Suprapubic skin (tissue), 4 donors: Measurements from ENCODE around the gene FAM222A. TPM values are rescaled to one million over a fixed set of nuclear protein-coding genes. Genes with fewer than 3 reads are reported as not detected.

Source experiments
- DNase-seq, 2 donors: peaks; one replicate each; pipeline ENCODE4 v3.0.0-alpha.2; 2019; ENCODE audit warnings: low spot score in 2 of 2
- H3K27ac ChIP-seq: fragments of 200-600 bp; sonication (generic); one replicate; pipeline ENCODE4 v1.5.1; 2019
- H3K27me3 ChIP-seq: fragments of 200-600 bp; sonication (generic); one replicate; pipeline ENCODE4 v1.5.1; 2019
- H3K36me3 ChIP-seq: fragments of 200-600 bp; sonication (generic); one replicate; pipeline ENCODE4 v1.5.1; 2019
- H3K4me1 ChIP-seq: fragments of 200-600 bp; sonication (generic); one replicate; pipeline ENCODE4 v1.5.1; 2019
- H3K4me3 ChIP-seq: fragments of 200-600 bp; sonication (generic); one replicate; pipeline ENCODE4 v1.5.1; 2019; ENCODE audit warnings: mild to moderate bottlenecking
- H3K9me3 ChIP-seq: fragments of 200-600 bp; sonication (generic); one replicate; pipeline ENCODE4 v1.5.1; 2019
- EP300 ChIP-seq: sonication (generic); formaldehyde crosslinking; IDR thresholded peaks from one replicate; pipeline ENCODE4 v1.6.1; 2017; ENCODE audit warnings: antibody characterized with exemption
- POLR2A ChIP-seq, 2 donors: fragments of 450-650 bp; IDR thresholded peaks; one replicate each; pipeline ENCODE4 v1.6.1; 2017; ENCODE audit warnings: antibody characterized with exemption in 2 of 2, mild to moderate bottlenecking in 2 of 2, moderate library complexity in 2 of 2
- POLR2AphosphoS5 ChIP-seq, 3 donors: sonication (generic); formaldehyde crosslinking; IDR thresholded peaks; one replicate each; pipeline ENCODE4 v1.6.1; 2017; ENCODE audit warnings: antibody characterized with exemption in 3 of 3
- WGBS: methylation state at CpG from one replicate; pipeline ENCODE4 v1.1.5; 2018; 5-methylcytosine and 5-hydroxymethylcytosine counted together
- total RNA-seq, 4 donors: library from RNA; depleted of rRNA; stranded (reverse); fragments of >200 nt; gene quantifications; one replicate each; pipeline ENCODE4 v1.1.0, GENCODE V29; 2016
- TF ChIP-seq, protein P1 (sequence below), 2 donors: fragments of 200-600 bp in 1 of 2; fragments of 450-650 bp in 1 of 2; sonication (generic) in 1 of 2; IDR thresholded peaks; one replicate each; pipeline ENCODE4 v1.5.1; 2016 to 2019; ENCODE audit warnings: antibody characterized with exemption in 2 of 2, mild to moderate bottlenecking in 1 of 2, moderate library complexity in 1 of 2

The FAM222A gene
- total RNA-seq, 4 donors from 2014 or later, result 3.9 to 8.5 (median 6.6) TPM

DNA sequence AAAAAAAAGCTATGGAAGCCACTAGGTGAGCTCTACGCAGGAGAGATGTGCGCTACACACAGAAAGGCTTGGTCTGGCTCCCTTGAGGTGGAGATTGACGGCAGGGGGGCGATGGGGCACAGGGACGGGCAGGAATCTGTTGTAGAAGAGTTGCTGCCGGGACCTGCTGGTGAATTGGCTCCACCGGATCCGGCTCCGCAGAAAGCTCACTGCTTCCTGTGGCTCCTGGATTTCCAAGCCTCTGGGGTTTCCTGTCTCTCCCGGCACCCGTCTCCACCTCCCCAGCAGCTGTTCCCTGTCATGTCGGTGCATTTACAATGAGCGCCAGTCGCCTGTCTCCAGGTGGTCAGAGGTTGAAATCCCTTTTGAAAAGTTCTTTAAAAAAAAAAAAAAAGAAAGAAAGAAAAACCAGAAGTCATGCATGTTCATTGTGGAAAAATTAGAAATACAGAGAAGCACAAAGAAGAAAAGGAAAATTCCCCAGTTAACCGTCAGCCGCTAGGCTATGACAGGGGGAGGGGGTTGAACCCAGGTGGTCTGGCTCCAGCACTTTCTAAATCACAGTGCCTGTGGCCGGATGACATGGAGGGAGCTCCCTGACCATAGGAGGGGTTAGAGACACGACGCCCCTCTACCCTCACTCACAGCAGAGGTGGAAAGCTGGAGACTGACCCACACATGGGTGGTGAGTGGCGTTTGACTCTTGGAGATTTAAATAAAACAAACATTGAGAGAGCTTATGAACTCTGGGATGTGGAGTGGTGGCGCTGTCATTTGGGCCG is 20.8 kb downstream of the FAM222A start:
- Histone ChIP-seq H3K36me3 (no peaks in the 10 kb centered on the region), H3K4me3 (peak overlapping the region; percentile 1), H3K27me3 (peaks cover 18% of the 10 kb centered on the region), H3K4me1 (peaks cover 8% of the 10 kb centered on the region), H3K27ac (no peak overlapping the region), H3K9me3 (no peaks in the 10 kb centered on the region)
- DNase-seq, result peak; percentile 37 to 46
- no peak for TF ChIP-seq EP300
- TF ChIP-seq, protein P1, sequence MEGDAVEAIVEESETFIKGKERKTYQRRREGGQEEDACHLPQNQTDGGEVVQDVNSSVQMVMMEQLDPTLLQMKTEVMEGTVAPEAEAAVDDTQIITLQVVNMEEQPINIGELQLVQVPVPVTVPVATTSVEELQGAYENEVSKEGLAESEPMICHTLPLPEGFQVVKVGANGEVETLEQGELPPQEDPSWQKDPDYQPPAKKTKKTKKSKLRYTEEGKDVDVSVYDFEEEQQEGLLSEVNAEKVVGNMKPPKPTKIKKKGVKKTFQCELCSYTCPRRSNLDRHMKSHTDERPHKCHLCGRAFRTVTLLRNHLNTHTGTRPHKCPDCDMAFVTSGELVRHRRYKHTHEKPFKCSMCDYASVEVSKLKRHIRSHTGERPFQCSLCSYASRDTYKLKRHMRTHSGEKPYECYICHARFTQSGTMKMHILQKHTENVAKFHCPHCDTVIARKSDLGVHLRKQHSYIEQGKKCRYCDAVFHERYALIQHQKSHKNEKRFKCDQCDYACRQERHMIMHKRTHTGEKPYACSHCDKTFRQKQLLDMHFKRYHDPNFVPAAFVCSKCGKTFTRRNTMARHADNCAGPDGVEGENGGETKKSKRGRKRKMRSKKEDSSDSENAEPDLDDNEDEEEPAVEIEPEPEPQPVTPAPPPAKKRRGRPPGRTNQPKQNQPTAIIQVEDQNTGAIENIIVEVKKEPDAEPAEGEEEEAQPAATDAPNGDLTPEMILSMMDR (IDR thresholded peaks at IDR 0.05), result no peak
- TF ChIP-seq POLR2AphosphoS5 (IDR thresholded peaks at IDR 0.05), result no peak
- TF ChIP-seq POLR2A (IDR thresholded peaks at IDR 0.05), result no peak
- 36% methylated on average over 22 of the region's 22 CpGs for whole genome bisulfite sequencing

GRCh38 chr12:109735051-109735521 is 21.5 kb downstream of the FAM222A start:
- 75% methylated on average over 12 of the region's 12 CpGs for WGBS

GRCh38 chr12:109735825-109736551 is 22.4 kb downstream of the FAM222A start:
- DNase-seq, result peak; percentile 36 to 58
- H3K4me1 ChIP-seq, result no peaks in the 10 kb centered on the region
- no peak overlapping the region for H3K27ac ChIP-seq
- peaks cover 18% of the 10 kb centered on the region for H3K27me3 ChIP-seq
- H3K9me3 ChIP-seq, result no peaks in the 10 kb centered on the region
- 74% methylated on average over 9 of the region's 9 CpGs for WGBS
- TF ChIP-seq EP300, result no peak
- no peaks in the 10 kb centered on the region for H3K36me3 ChIP-seq
- H3K4me3 ChIP-seq, result no peak overlapping the region

More at GRCh38 chr12:109735051-109735521, 21.5 kb downstream of the FAM222A start:
- Histone ChIP-seq H3K4me3 (no peak overlapping the region), H3K27me3 (peaks cover 18% of the 10 kb centered on the region), H3K4me1 (peaks cover 1% of the 10 kb centered on the region), H3K9me3 (no peaks in the 10 kb centered on the region), H3K36me3 (no peaks in the 10 kb centered on the region), H3K27ac (no peak overlapping the region)
- peak; percentile 21 to 52 for DNase-seq
- no peak for TF ChIP-seq POLR2A (IDR thresholded peaks at IDR 0.05)
- no peak for TF ChIP-seq POLR2AphosphoS5 (IDR thresholded peaks at IDR 0.05)
- TF ChIP-seq, protein P1 (IDR thresholded peaks at IDR 0.05), result no peak
- TF ChIP-seq EP300, result no peak

DNA sequence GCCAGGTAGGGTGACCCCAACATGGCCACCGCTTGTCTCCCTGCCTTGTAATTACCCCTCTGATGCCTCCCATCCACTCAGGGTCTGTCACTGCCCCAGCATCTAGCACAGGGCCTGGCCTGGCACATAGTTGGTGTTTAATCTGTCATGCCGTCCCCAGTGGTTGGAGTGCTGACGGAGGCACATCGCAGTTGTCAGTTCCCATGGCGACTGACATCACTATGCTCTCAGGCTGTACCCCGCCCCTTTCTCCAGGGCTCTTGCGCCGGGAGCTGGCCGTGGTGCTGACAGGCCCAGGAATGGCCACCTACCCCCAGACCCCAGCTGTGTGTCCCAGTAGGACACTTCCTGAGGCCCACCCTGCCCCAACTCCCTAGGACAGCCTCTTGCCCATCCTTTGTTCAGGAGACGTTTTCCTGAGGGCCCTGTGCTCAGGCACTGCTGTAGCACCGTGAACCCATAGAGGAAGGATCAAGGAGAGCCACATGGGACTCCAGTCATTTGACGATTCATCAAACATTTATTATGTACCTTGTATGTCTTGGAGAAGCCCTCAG is 23.0 kb downstream of the FAM222A start:
- Histone ChIP-seq H3K27ac (no peak overlapping the region), H3K27me3 (peaks cover 18% of the 10 kb centered on the region), H3K4me1 (no peaks in the 10 kb centered on the region), H3K36me3 (no peaks in the 10 kb centered on the region), H3K4me3 (no peak overlapping the region), H3K9me3 (no peaks in the 10 kb centered on the region)
- DNase-seq, result peak; percentile 44 to 63
- TF ChIP-seq, protein P1 (IDR thresholded peaks at IDR 0.05), result no peak
- TF ChIP-seq EP300 (no peak), POLR2A (IDR thresholded peaks at IDR 0.05) (no peak)
- WGBS, result 42% methylated on average over 12 of the region's 12 CpGs

GRCh38 chr12:109737126-109737525 is 23.5 kb downstream of the FAM222A start:
- no peaks in the 10 kb centered on the region for H3K9me3 ChIP-seq
- H3K27ac ChIP-seq, result no peak overlapping the region
- DNase-seq, result no peak
- no peaks in the 10 kb centered on the region for H3K4me1 ChIP-seq
- H3K36me3 ChIP-seq, result no peaks in the 10 kb centered on the region
- WGBS, result 38% methylated on average over 1 of the region's 1 CpG
- no peak overlapping the region for H3K4me3 ChIP-seq
- H3K27me3 ChIP-seq, result peaks cover 18% of the 10 kb centered on the region
- TF ChIP-seq, protein P1 (IDR thresholded peaks at IDR 0.05), result no peak
- no peak for TF ChIP-seq POLR2A (IDR thresholded peaks at IDR 0.05)
- TF ChIP-seq EP300, result no peak
